NCI-H2107 treated with DMSO at 0.1 percent for 48 hours (cell line): ENCODE results near the gene EID1.
"Not testable (repeated sequence)": the region's sequence is repeated elsewhere in the genome, so short reads cannot be mapped to it uniquely, and the experiment has no call there.

Experiments
- DNase-seq: peaks from one replicate; lab custom pipeline; 2025; ENCODE audit not compliant: unreplicated experiment; lab: John Stamatoyannopoulos, UW

Gene EID1, protein sequence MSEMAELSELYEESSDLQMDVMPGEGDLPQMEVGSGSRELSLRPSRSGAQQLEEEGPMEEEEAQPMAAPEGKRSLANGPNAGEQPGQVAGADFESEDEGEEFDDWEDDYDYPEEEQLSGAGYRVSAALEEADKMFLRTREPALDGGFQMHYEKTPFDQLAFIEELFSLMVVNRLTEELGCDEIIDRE

DNA sequence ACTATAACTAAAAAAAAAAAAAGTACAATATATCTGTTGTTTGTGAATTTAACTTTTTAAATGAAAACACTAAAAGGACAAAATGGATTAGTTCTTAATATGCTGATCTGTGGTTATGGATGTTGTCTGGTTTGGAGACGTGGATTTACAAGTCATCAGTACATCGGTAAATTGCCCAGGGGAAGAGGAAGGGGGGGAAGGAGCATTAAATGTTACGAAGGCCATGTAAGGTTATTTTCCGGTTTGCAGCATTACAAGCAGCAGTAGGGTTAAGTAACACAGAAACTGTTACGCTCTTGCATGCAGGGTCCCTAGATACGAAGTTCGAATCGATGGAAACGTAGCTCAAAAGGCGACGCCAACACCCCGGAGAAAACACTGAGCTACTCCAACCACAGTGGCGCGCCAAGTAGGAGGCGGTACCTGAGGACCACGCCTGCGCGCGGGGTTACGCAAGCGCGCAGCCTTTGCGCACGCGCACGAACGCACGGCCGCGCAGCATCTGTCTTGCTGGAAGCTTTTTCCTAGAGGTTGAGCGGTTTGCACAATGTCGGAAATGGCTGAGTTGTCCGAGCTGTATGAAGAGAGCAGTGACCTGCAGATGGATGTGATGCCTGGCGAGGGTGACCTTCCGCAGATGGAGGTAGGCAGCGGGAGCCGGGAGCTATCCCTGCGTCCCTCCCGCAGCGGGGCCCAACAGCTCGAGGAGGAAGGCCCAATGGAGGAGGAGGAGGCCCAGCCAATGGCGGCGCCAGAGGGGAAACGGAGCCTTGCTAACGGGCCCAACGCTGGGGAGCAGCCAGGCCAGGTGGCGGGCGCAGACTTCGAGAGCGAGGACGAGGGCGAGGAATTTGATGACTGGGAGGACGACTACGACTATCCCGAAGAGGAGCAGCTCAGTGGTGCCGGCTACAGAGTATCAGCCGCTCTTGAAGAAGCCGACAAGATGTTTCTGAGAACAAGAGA, at the start of gene EID1:
TSS of gene EID1 (plus strand) at position 505 of the 966 bp plus-strand sequence. CDS start at position 548, 43 bp downstream.
- peak; percentile 59 for DNase-seq

DNA sequence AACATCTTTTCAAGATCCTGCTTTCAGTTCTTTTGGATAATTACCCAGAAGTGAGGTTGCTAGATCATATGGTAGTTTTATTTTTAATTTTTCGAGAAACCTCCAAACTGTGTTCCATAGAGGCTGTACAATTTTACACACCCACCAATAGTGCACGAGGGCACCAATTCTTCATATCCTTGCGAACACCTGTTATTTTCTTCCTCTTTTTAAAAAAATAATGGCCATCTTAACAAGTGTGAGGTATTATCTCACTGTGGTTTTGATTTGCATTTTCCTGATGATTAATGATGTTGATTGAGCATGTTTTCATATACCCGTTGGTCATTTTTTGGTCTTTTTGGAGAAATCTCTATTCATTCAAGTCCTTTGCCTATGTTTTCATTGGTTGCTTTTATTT, 49.5 kb upstream of the EID1 start:
- DNase-seq = no peak

DNA sequence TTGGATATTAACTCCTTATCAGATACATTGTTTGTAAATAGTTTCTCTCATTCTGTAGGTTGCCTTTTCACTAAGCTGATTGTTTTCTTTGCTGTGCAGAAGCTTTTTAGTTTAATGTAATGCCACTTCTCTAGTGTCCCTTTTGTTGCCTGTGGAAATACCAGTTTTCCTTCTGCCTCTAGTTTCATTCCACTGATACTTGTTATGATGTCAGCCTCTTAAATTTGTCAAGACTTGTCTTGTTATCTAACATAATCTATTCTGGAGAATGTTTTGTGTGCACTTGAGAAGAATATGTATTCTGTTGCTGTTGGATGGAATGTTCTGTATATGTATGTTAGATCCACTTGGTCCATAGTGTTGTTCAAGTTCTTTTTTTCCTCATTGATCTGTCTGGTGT, 49.0 kb upstream of the EID1 start:
- no peak for DNase-seq

DNA sequence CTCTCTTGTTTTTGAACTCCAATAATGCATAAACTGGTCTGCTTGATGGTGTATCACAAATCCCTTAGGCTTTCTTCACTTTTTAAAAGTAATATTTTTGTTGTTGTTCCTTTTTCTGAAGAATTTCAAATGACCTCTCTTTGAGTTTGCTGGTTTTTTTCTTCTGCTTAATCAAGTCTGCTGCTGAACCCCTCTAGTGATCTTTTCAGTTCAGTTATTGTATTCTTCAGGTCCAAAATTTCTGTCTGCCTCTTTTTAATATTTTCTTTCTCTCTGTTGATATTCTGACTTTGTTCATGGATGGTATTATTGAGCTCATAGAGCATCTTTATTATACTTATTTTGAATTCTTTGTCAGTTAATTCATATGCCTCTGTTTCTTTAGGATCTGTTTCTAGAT, 45.3 kb upstream of the EID1 start:
- DNase-seq = no peak

DNA sequence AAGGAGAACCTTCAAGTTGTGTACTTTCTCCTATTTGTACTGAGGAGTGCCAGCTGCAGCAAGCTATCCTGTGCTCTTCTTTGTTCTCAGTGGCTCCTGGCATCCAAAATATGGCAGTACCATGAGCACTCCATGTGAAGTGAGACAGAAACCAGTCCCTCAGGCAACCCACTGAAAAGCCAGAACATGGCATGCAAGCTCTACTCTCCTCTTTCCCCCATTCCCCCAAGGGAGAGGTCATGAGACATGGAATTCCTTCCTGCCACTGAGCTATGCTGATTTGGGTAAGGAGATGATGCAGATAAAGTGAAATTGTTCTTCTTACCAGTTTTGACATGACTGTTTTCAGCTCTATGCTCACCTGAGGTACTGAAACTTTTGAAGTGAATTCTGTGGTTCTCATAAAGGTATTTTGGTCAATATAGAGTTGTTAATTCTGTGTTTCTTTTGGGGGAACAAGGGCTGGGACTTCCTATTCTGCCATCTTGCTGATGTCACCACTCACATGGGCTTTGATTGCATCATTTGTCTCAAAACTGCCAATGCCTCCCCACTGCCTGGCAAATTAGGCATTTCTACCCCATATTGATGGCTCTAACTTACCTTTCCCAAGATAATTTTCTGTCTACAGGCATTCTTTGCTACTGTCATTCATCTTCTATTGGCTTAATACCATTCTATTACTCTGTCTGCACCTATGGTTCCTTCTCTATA, 44.3 kb upstream of the EID1 start:
- DNase-seq = no peak

DNA sequence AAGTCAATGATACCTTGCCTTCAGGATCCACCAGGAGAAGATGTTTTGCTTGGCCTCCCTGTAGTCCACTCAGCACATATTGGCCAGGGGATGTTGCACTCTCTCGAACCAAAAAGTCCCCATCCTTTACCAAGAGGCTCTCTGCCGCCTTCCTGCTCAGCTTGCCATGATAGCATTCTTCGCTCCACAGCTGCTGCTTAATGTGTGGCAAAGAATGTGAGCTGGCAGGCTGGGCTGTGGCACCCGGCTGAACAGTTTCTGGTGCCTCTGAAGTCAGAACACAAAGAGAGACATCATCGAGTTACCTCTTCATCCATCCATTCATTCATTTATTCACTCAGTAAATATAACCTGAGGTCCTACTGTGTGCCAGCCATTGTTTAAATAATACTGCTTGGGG, 43.2 kb upstream of the EID1 start:
- DNase-seq = no peak

DNA sequence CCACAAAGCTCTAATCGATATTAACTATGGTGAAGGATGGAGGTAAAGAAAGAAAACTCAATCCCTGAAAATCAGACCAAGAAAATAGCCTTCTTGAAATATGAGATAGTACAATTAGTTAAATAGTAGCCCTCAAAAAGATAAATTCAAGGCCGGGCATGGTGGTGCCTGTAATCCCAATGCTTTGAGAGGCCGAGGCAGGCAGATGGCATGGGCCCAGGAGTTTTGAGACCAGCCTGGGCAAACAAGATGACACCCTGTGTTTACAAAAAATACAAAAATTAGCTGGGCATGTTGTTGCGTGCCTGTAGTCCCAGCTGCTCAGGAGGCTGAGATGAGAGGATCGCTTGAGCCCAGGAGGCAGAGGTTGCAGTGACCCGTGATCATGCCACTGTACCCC, 35.4 kb upstream of the EID1 start:
- DNase-seq = no peak

DNA sequence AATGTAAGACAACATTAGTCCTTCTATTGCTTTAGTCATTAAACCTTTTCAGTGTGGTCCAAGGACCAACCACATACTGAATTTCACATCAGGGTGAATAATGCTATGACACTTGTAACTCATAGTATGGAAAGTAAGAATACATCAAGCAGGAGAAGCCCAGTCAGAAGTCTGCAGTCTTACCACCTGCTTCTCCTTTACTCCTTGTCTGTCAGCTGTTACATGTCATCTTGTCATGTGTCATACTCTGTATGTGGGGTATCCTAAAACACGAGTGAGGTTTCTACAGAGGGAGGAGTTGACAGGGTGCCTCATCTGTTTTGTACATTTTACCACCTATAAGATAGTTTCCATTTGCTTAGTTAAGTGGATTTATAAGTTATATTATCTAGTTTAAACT, 32.8 kb upstream of the EID1 start:
- DNase-seq = no peak

DNA sequence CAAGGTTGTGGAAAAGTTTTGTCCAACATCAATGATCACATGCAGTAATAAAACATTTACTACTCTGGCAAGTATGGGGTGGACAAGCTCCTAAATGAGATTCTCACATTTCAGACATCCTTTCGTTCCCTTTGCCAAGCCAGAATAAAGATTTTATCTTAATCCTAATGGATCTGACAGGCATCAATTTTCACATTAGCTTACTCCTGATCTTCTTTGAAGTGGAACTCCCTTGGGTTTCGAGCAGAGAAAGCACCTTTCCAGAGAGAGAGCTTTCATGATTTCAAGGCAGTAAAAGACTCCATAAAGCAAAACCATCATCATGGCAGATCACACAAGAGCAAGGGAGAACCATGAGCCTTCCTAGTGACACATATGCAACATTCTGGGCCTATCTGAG, 27.3 kb upstream of the EID1 start:
- DNase-seq = no peak

DNA sequence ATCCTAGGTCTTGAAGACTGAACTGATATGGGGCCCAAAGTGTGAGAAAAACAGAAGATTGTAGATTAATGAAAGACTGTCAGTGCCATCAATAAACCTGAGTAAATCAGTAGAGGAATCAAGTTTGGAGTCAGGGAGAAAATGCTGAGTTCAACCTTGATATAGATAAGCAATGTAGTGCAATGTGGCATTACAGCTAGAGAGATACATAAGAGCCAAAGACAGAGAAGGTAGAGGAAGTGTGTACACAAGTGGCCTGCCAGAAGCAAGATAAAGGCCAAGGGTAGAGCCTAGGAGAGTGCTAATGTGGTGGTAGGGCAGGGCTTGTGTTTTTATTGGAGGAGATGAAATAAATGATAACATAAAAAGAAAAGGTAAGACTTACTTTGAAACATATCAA, 26.0 kb upstream of the EID1 start:
- no peak for DNase-seq

DNA sequence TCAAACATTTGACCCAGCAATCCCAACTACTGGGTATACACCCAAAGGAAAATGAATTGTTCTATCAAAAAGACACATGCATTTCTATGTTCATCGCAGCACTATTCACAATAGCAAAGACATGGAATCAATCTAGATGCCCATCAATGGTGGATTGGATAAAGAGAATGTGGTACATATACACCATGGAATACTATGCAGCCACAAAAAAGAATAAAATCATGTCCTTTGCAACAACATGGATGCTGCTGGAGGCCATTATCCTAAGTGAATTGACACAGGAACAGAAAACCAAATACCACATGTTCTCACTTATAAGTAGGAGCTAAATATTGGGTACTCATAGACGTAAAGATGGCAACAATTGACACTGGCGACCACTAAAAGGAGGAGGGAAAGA, 23.5 kb upstream of the EID1 start:
- not testable (repeated sequence) for DNase-seq

DNA sequence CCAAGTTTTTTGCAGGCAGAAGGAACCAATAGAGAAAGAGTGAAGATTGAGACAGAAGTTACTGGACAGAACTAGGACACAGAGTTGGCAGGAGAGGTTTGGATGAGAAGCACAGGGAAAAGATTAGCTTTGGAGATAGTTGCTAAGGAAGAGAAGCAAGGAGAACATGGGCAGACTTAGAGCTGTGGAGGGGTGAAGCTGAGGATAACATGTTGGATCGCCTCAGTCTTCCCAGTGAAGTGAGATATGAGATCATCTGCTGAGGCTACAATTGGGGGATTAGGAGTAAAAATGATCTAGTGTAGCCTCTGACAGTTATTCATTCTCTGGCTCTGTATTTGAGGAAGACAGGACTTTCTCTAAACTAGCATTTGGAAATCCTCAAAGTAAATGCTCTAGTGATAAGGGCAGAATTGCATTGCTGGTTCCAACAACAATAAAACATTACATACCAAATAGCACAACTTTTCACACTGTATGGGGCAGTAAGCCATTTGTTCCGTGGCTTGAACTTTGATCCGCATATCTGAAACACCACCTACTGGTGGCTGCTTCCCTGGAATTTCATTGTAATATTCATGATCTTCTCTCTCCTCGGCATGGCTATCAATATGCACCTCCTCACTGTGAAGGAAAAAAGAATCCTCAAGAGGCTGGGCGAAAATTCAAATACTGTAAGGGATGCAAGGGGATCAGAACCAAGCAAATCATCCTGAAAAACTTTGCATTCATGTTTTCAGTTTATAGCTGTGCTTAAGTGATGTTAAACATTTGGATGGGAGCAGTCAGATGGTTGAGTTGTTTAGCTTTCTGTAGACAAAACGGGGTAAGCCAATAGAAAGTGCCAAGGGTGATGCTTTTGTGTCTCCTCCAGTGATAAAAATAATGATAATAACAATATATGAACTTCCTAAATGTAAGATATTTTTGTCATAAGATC, 22.2 kb upstream of the EID1 start:
- DNase-seq = no peak

DNA sequence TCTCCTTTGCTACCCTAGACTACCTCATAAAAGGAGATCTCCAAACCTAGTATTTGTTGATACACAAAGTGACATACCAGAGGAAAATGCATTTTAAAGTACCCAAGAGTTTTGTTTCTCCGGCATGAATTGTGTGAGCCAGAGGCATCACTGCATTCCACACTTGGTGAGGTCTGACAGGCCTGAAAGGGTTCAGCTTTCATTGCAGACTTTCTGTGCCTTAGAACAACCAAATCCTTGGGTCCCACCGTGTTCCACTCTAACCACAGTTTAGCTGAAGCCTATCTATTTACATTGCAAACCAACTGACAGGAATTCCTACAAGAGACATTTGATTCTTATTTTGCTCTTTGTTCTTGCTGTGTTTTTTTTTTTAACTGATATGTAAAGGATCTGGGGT, 21.0 kb upstream of the EID1 start:
- DNase-seq = no peak

DNA sequence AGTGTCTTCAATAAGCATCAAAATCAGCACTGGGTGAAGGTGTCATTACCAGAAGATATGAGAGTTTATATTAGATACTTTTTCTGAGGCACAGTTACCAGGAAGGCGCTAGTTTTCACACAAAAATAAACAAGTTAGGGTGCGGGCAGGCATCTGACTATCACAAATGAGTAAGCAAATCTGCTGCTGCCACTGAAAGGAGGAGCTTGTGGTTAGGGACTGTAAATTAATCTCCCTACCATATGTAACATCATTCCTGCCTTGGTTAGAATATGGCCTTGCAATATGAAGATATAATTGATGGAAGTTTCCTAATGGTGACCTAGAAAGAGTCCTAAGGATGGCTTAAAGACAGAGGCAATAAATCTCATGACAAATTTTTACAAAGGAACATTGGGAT, 19.5 kb upstream of the EID1 start:
- DNase-seq = peak; percentile 28

DNA sequence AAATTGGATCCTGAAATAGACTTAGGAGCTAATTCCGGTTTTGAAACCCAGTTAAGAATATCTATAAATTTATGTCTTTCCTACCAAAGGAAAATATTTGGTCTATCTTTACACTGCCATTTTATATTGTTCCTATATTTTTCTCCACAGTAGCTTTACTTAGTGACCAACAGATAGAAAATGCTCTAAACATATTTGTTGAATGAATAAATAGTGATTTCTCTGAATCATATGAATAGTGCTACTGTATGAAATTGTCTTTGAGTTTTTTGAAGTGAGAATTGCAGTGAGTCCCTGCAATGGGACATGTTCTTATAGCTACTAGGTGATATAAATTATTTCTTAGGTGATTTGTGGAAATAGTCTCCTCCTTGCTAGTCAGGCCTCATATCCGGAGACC, 18.5 kb upstream of the EID1 start:
- no peak for DNase-seq

DNA sequence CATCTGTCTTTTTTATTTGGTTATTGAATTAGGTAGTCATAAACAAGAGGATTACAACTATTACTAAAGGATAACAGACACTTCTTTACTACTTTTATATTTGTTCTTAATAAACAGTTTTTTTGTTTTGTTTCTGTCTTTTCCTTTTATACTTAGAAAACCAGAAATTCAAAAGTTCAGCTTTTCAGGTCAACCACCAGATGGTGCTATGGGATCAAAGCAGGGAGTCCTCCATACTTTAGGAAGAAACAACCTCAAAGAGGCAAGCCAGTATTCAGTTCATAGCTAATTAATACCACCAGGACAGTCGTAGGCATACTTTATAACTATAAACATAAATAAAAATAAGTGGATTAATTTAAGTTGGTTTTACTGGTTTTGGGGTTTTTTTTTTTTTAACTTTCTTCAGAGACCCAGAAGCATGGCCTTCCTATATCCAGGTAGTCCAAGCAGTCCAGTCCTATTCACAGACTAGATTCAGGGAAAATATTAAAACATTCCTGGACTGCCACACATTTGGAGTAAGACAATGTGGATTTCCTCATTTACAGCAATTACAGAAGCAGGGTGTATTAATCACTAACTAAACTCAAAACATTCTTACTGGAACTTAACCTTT, 16.0 kb upstream of the EID1 start:
- DNase-seq = peak; percentile 53

DNA sequence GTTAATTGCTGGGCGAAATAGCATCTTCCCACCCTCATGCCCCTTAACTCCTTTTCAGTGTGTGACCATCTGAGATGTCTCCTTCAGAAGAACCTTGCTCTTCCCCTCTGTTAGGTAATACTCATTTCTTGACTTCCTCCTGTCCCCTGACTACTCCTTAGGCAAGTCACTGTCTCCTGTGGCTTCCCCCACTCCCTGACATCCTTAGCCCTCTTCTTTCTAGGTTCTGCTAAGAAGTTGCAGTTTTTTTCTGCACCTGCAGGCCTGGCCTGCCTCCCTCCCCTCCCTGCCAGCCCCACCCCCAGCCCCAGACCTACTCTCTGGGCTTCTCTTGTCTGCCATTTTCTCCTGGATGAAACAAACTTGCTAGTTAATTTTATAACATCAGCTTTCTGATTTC, 15.2 kb upstream of the EID1 start:
- no peak for DNase-seq

DNA sequence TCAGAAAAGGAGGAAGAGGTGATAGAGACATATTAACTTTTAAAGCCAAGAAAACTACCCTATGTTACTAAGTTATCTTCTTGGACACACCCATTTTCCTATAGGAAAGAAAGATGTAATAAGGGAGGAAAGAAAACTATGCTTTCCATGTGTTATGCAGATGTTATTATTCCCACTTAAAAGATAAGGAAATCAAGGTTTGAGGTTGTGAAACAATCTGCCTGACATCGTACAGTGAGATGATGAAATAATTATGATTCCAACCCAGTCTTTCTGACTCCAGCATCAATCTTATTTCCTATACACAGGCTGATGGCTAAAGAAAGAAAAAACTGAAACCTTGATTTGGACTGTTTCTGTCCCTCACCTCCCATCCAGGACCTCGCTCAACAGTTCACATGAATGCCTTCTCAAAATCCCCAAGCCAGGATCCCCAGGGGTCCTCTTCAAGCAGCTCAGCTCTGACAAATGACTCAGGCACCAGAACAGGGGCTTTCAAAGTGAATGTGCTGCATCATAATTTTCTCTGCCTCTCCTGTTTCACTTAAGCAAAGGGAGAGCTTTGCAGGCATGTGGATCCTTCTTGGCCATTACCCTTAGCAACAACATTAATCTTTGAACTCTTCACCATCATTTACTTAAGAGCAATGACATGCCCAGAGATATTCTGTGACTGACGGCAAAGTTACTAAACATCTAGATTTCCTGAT, 12.4 kb upstream of the EID1 start:
- no peak for DNase-seq

DNA sequence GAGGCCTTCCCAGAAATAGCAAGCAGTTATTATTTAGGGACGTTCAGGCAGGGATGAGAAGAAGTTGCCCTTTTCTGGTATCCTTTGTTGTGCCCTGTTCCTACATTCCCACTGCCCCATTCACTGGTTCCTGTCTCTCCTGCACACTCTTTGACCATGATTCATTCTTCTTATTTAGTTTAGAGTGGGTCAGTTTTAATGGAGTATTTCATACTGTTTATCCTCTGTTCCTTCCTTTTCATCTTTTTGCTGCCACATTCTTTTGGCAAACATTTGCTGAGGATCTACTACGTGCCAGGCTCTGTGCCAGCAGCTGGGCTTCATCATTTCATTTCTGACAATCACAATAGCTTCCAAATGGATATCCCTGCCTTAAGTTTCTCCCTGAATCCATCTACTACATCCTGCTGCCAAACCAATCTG, 11.8 kb upstream of the EID1 start:
- DNase-seq = no peak

DNA sequence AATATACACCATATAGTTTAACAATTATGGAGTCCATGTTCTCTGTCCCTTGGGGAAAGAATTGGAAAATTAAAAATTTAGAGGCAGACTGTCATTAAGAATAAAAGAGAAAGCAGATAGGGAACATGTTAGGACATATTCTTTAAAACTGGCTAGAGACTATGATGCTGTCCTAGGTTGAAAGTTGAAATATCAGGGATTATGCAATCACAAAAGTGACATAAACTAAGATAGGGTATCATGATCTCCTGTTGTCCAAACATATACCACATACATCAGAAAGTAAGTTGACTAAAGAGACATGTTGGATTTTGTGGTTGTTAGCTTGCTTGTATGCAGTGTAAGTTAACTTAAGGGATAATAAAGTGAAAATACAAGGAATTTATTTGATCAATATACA, 9.9 kb upstream of the EID1 start:
- DNase-seq = no peak
